Vagina (tissue), 2 donors: ENCODE data around the gene PPP6R2.

Source experiments
- CTCF ChIP-seq, 3 experiments: fragments of 450-650 bp in 2 of 3; fragments of 200-600 bp in 1 of 3; sonication (generic) in 1 of 3; IDR thresholded peaks; one replicate each; pipeline ENCODE4 v1.5.1; 2017 to 2019; ENCODE audit warnings: antibody characterized with exemption in 3 of 3, mild to moderate bottlenecking in 2 of 3, moderate library complexity in 2 of 3
- POLR2AphosphoS5 ChIP-seq, 2 donors: sonication (generic); formaldehyde crosslinking; IDR thresholded peaks; one replicate each; pipeline ENCODE4 v1.9.0; 2017; ENCODE audit warnings: antibody characterized with exemption in 2 of 2, mild to moderate bottlenecking in 2 of 2, low read depth in 1 of 2; ENCODE audit not compliant: insufficient read depth in 1 of 2

- TF ChIP-seq POLR2AphosphoS5 (IDR thresholded peaks at IDR 0.05; ENCODE audit: insufficient read depth in 1 of 2, low read depth in 1 of 2) (no peak), CTCF (IDR thresholded peaks at IDR 0.05) (no peak)
Observed at GRCh38 chr22:50339945-50340879, 2.9 kb upstream of the PPP6R2 start.
